ENCODE data around the gene GSTA5. TPM values are rescaled to one million over a fixed set of nuclear protein-coding genes. Genes with fewer than 3 reads are reported as not detected.
"Not testable (repeated sequence)": the region's sequence is repeated elsewhere in the genome, so short reads cannot be mapped to it uniquely, and the experiment has no call there.

GSTA5 gene
- total and polyA plus RNA-seq, 5 donors, result not detected

- H3K9me3 ChIP-seq (ENCODE audit: control insufficient read depth, low read length); DNase-seq; ATAC-seq; H3K4me1 ChIP-seq (ENCODE audit: control insufficient read depth, insufficient read depth, low read length); H3K27ac ChIP-seq (ENCODE audit: low read length); H3K4me3 ChIP-seq (ENCODE audit: low read length); H3K27me3 ChIP-seq (ENCODE audit: control insufficient read depth, insufficient read depth); intact Hi-C loops (cut with DNase I): not testable (repeated sequence)
- 71% methylated on average over 3 of the region's 3 CpGs for WGBS
Observed at GRCh38 chr6:52870335-52871091, 29.9 kb upstream of the GSTA5 start.

GRCh38 chr6:52868899-52869298 lies 28.3 kb upstream of the GSTA5 start:
- H3K27me3 ChIP-seq (ENCODE audit: control insufficient read depth, insufficient read depth); DNase-seq; intact Hi-C loops (cut with DNase I); H3K4me1 ChIP-seq (ENCODE audit: control insufficient read depth, insufficient read depth, low read length); H3K27ac ChIP-seq (ENCODE audit: low read length); H3K9me3 ChIP-seq (ENCODE audit: control insufficient read depth, low read length); ATAC-seq; H3K4me3 ChIP-seq (ENCODE audit: low read length): not testable (repeated sequence)
- WGBS, result 65% methylated on average over 5 of the region's 5 CpGs

GRCh38 chr6:52868240-52868639 lies 27.6 kb upstream of the GSTA5 start:
- WGBS, result 87% methylated on average over 1 of the region's 1 CpG
- no peak for ATAC-seq
- no peak for DNase-seq

GRCh38 chr6:52861151-52861550 lies 20.5 kb upstream of the GSTA5 start:
- H3K27me3 ChIP-seq (ENCODE audit: control insufficient read depth, insufficient read depth); H3K4me3 ChIP-seq (ENCODE audit: low read length); H3K9me3 ChIP-seq (ENCODE audit: control insufficient read depth, low read length); intact Hi-C loops (cut with DNase I); DNase-seq; H3K27ac ChIP-seq (ENCODE audit: low read length); ATAC-seq; H3K4me1 ChIP-seq (ENCODE audit: control insufficient read depth, insufficient read depth, low read length): not testable (repeated sequence)
- 87% methylated on average over 7 of the region's 7 CpGs for WGBS

More at GRCh38 chr6:52868240-52868639, 27.6 kb upstream of the GSTA5 start:
- Histone ChIP-seq H3K4me1 (ENCODE audit: control insufficient read depth, insufficient read depth, low read length) (no peaks in the 10 kb centered on the region), H3K9me3 (ENCODE audit: control insufficient read depth, low read length) (no peaks in the 10 kb centered on the region), H3K27me3 (ENCODE audit: control insufficient read depth, insufficient read depth) (no peaks in the 10 kb centered on the region), H3K27ac (ENCODE audit: low read length) (no peak overlapping the region), H3K4me3 (ENCODE audit: low read length) (no peak overlapping the region)
- intact Hi-C loops (cut with DNase I), result no loop called here

GRCh38 chr6:52858416-52858815 lies 17.8 kb upstream of the GSTA5 start:
- WGBS, result 91% methylated on average over 4 of the region's 4 CpGs

GRCh38 chr6:52856137-52856536 lies 15.5 kb upstream of the GSTA5 start:
- H3K27ac ChIP-seq (ENCODE audit: low read length); intact Hi-C loops (cut with DNase I); H3K9me3 ChIP-seq (ENCODE audit: control insufficient read depth, low read length); H3K4me3 ChIP-seq (ENCODE audit: low read length); H3K4me1 ChIP-seq (ENCODE audit: control insufficient read depth, insufficient read depth, low read length); H3K27me3 ChIP-seq (ENCODE audit: control insufficient read depth, insufficient read depth); ATAC-seq: not testable (repeated sequence)
- DNase-seq, result peak in 2 of 3 donors; percentile 30 to 39
- WGBS, result 5% methylated on average over 3 of the region's 3 CpGs

More at GRCh38 chr6:52858416-52858815, 17.8 kb upstream of the GSTA5 start:
- intact Hi-C loops (cut with DNase I), result no loop called here
- H3K9me3 ChIP-seq (ENCODE audit: control insufficient read depth, low read length), result no peaks in the 10 kb centered on the region
- H3K27ac ChIP-seq (ENCODE audit: low read length), result no peak overlapping the region
- DNase-seq (no peak), ATAC-seq (no peak)
- no peaks in the 10 kb centered on the region for H3K27me3 ChIP-seq (ENCODE audit: control insufficient read depth, insufficient read depth)
- H3K4me1 ChIP-seq (ENCODE audit: control insufficient read depth, insufficient read depth, low read length), result no peaks in the 10 kb centered on the region
- H3K4me3 ChIP-seq (ENCODE audit: low read length), result no peak overlapping the region

- no peaks in the 10 kb centered on the region for H3K27me3 ChIP-seq (ENCODE audit: control insufficient read depth, insufficient read depth)
- no peaks in the 10 kb centered on the region for H3K4me1 ChIP-seq (ENCODE audit: control insufficient read depth, insufficient read depth, low read length)
- no peak overlapping the region for H3K4me3 ChIP-seq (ENCODE audit: low read length)
- no peaks in the 10 kb centered on the region for H3K9me3 ChIP-seq (ENCODE audit: control insufficient read depth, low read length)
- no peak overlapping the region for H3K27ac ChIP-seq (ENCODE audit: low read length)
- intact Hi-C loops (cut with DNase I), result no loop called here
- ATAC-seq (no peak), DNase-seq (no peak)
- 76% methylated on average over 4 of the region's 4 CpGs for WGBS
Observed at GRCh38 chr6:52849137-52849536, 8.5 kb upstream of the GSTA5 start.

GRCh38 chr6:52846002-52846401 lies 5.4 kb upstream of the GSTA5 start:
- WGBS, result 51% methylated on average over 1 of the region's 1 CpG
- H3K9me3 ChIP-seq (ENCODE audit: control insufficient read depth, low read length), result no peaks in the 10 kb centered on the region
- no peak for ATAC-seq
- no peaks in the 10 kb centered on the region for H3K4me1 ChIP-seq (ENCODE audit: control insufficient read depth, insufficient read depth, low read length)
- DNase-seq, result no peak
- H3K27me3 ChIP-seq (ENCODE audit: control insufficient read depth, insufficient read depth), result no peaks in the 10 kb centered on the region
- no peak overlapping the region for H3K27ac ChIP-seq (ENCODE audit: low read length)
- intact Hi-C loops (cut with DNase I), result no loop called here
- no peak overlapping the region for H3K4me3 ChIP-seq (ENCODE audit: low read length)

- Histone ChIP-seq H3K9me3 (ENCODE audit: control insufficient read depth, low read length) (no peaks in the 10 kb centered on the region), H3K4me1 (ENCODE audit: control insufficient read depth, insufficient read depth, low read length) (no peaks in the 10 kb centered on the region), H3K4me3 (ENCODE audit: low read length) (no peak overlapping the region), H3K27ac (ENCODE audit: low read length) (no peak overlapping the region), H3K27me3 (ENCODE audit: control insufficient read depth, insufficient read depth) (no peaks in the 10 kb centered on the region)
- ATAC-seq (no peak), DNase-seq (no peak)
- intact Hi-C loops (cut with DNase I), result no loop called here
- WGBS, result 92% methylated on average over 4 of the region's 4 CpGs
Observed at GRCh38 chr6:52843605-52844004, 3.0 kb upstream of the GSTA5 start.

GRCh38 chr6:52839124-52840055 lies 1.2 kb downstream of the GSTA5 start:
- Histone ChIP-seq H3K4me3 (ENCODE audit: low read length) (no peak overlapping the region), H3K27me3 (ENCODE audit: control insufficient read depth, insufficient read depth) (no peaks in the 10 kb centered on the region), H3K9me3 (ENCODE audit: control insufficient read depth, low read length) (no peaks in the 10 kb centered on the region), H3K27ac (ENCODE audit: low read length) (no peak overlapping the region), H3K4me1 (ENCODE audit: control insufficient read depth, insufficient read depth, low read length) (no peaks in the 10 kb centered on the region)
- ATAC-seq (peak in 1 of 2 donors; percentile 70), DNase-seq (peak in 1 of 3 donors; percentile 30)
- WGBS, result 60% methylated on average over 20 of the region's 20 CpGs
- intact Hi-C loops (cut with DNase I), result no loop called here

- no peak overlapping the region for H3K27ac ChIP-seq (ENCODE audit: low read length)
- H3K27me3 ChIP-seq (ENCODE audit: control insufficient read depth, insufficient read depth), result no peaks in the 10 kb centered on the region
- no peak for DNase-seq
- no peaks in the 10 kb centered on the region for H3K4me1 ChIP-seq (ENCODE audit: control insufficient read depth, insufficient read depth, low read length)
- ATAC-seq, result no peak
- H3K9me3 ChIP-seq (ENCODE audit: control insufficient read depth, low read length), result no peaks in the 10 kb centered on the region
- H3K4me3 ChIP-seq (ENCODE audit: low read length), result no peak overlapping the region
- 71% methylated on average over 1 of the region's 1 CpG for WGBS
- intact Hi-C loops (cut with DNase I), result no loop called here
Observed at GRCh38 chr6:52834481-52834880, 6.1 kb downstream of the GSTA5 start.
